Astrocyte of the hippocampus (primary cell): ENCODE results near the gene FASLG.
"Not testable (repeated sequence)": the region's sequence is repeated elsewhere in the genome, so short reads cannot be mapped to it uniquely, and the experiment has no call there.

Source experiments
- DNase-seq: peaks from one replicate; pipeline ENCODE4 v3.0.0; 2011; ENCODE audit warnings: low read depth, low spot score

The FASLG gene

DNA sequence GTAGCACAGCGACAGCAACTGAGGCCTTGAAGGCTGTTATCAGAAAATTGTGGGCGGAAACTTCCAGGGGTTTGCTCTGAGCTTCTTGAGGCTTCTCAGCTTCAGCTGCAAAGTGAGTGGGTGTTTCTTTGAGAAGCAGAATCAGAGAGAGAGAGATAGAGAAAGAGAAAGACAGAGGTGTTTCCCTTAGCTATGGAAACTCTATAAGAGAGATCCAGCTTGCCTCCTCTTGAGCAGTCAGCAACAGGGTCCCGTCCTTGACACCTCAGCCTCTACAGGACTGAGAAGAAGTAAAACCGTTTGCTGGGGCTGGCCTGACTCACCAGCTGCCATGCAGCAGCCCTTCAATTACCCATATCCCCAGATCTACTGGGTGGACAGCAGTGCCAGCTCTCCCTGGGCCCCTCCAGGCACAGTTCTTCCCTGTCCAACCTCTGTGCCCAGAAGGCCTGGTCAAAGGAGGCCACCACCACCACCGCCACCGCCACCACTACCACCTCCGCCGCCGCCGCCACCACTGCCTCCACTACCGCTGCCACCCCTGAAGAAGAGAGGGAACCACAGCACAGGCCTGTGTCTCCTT, at the start of gene FASLG:
TSS of gene FASLG (plus strand) at position 233 of the 583 bp plus-strand sequence. CDS start at position 332, 99 bp downstream.
- no peak for DNase-seq

GRCh38 chr1:172609528-172609927, 49.4 kb upstream of the FASLG start:
- DNase-seq, result peak; percentile 32

GRCh38 chr1:172612478-172612877, 46.4 kb upstream of the FASLG start:
- DNase-seq, result no peak

DNA sequence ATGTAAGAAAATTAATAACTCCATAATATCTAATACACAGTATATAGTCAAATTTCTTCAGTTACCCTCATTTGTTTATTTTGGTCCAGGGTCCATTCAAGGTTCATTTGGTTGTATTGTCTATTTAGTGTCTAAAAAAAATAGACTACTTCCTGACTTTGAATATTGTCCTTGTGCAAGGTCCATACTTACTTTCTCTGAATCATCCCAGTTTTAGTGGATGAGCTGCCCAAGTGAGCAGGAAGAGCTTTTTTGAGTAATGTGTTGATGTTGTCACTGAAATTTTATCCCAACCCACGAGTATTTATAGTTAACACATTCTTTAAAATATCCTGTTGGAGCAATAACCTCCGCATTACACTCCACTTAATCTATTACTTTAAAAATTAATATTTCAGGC, 45.6 kb upstream of the FASLG start:
- DNase-seq, result no peak

DNA sequence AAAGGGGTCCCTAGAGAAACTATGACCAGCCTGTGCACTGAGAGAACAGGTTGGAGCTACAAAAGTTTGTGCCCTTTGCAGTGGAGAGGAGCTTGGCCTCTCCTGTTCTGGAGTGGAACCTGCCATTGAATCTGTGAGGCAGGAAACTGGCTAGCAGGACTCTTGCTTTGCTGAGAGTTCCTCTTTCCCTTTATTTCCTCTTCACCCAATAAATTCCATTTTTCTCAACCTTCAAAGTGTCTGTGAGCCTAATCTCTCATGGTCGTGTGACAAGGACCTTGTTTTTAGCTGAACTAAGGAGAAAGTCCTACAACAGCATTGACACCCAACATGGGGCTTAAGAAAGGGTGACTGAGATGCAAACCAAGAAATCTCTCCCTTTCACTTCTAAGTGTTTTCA, 42.7 kb upstream of the FASLG start:
- DNase-seq, result no peak

GRCh38 chr1:172616636-172617035, 42.3 kb upstream of the FASLG start:
- DNase-seq, result no peak

DNA sequence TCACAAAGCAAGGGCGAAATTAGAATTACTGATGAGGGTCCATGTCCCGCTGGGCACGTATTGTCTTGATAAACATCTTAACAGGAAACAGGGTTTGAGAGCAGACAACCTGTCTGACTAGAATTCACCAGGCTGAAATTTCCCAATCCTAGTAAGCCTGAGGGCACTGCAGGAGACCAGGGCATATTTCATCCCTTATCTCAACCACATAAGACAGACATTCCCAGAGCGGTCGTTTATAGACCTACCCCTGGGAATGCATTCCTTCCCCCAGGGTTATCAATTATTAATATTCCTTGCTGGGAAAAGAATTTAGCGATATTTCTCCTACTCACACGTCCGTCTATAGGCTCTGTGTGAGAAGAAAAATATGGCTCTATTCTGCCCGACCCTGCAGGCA, 38.3 kb upstream of the FASLG start:
- DNase-seq, result not testable (repeated sequence)

GRCh38 chr1:172622541-172622940, 36.4 kb upstream of the FASLG start:
- DNase-seq, result no peak

DNA sequence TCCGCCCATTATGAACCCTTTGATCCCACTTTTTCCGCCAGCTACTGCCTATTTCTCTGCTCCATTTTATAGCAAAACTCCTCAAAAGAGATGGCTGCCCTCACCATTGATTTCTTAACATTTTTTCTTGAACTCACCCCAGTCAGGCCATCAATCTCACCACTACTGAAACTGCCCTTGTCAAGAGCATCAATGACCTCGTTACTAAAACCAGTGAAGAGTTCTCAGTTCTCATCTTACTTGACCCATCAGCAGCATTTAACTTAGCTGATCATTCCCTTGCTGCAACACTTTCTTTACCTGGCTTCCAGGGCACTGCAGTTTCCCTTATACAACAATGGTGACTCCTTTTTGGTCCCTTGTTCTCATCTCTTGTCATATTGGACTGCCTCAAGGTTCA, 35.2 kb upstream of the FASLG start:
- DNase-seq, result no peak

DNA sequence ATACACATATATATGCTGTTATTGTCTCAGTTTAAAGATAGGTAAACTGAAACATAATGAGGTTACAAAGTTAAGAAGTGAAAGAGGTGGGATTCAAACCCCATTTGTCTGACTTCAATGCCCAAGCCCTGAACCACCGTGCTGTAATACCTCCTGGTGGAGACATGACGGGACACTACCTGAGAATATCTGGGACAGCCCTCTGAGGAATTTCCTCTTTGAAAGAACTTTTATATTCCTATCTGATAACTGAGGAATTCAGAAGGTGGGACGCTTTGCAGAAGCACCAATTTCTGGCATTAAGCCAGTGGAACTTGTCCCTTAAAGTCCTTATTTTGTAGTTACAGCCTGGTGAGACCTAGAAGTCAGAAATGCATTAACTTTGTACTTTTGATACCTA, 32.1 kb upstream of the FASLG start:
- DNase-seq, result no peak

GRCh38 chr1:172627702-172628101, 31.2 kb upstream of the FASLG start:
- DNase-seq, result no peak

DNA sequence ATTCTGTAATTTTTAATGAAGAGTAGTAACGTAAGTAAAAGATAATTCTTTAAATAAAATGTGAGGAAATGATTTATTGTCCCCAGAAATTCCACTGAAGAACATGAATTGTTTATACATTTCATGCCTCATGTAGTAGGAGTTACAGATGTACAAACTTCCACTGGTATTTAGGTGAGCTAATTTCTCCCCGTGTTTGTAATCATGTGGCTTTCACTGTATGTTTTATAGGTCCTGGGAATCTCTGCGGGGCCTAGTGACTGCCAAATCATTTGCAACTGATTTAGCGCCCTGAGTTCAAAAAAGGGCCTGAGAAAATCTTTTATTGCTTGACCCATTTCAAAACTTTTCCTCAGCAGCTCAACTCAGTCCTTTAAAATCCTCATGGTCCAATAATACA, 30.5 kb upstream of the FASLG start:
- no peak for DNase-seq

- no peak for DNase-seq
Observed at GRCh38 chr1:172629170-172629569, 29.7 kb upstream of the FASLG start.

GRCh38 chr1:172629638-172630037, 29.3 kb upstream of the FASLG start:
- DNase-seq, result no peak

GRCh38 chr1:172630056-172630818, 28.7 kb upstream of the FASLG start:
- no peak for DNase-seq

- DNase-seq, result no peak
Observed at GRCh38 chr1:172630868-172631267, 28.0 kb upstream of the FASLG start.

GRCh38 chr1:172637522-172637921, 21.4 kb upstream of the FASLG start:
- DNase-seq, result peak; percentile 91

DNA sequence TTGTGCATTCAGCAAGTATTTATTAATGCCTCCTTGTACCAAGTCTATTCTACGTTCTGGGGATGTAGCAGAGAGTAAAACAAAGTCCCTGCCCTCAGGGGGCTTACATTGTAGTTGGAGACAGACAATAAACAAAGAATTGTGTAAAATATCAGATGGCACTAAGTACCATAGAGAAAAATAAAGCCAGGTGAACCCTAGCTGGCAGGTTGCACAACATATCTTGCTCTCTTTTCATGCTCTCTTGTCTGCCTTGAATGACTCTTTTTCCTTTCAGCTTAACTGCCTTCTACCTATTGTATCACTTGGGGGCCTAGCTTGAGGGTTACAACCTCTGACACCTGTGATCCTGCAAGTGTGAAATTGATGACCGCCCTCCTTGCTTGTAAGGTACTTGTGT, 20.7 kb upstream of the FASLG start:
- no peak for DNase-seq

DNA sequence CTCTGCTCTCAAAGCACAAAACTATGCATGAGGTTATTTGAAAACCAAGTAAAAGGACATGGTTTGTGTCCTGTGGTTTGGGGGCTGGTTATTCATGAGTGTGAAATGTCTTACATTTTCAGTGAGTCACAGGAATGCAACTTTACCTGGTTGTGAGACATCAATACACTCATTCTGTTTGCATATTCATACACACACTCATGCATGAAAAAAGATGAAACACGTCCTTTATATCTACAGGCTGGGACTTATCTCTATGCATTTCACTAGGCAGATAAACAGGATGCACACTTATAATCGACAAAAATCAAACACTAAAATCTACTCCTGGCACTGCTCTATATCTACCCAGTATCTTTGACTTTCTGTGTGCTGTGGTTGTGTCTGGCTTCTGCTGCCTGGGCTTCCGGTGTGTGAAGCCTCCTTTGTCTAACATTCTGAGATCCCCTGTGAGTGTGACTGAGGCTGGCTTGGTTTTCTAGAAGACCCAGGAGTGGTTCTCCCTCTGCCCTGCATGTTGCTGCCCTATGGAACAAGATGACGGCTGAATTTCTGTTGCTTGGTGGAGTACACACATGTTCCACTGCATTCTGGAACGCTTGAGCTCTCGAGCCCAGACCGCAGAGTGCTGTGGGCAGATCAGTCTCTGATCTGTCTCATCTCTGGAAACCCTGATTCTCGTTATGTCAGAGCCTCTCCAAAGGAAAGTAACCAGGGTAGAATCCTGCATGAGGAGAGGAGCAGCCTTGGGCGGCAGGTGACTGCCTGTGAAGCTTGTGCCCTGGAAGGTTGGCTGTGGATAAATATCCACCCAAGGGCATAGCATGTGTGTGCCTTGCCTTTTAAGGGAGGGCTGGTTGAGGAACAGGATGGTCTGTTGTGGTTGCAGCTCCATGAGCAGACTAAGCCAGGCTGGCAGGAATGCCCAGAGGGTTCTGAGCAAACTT, 19.7 kb upstream of the FASLG start:
- DNase-seq, result peak; percentile 95

DNA sequence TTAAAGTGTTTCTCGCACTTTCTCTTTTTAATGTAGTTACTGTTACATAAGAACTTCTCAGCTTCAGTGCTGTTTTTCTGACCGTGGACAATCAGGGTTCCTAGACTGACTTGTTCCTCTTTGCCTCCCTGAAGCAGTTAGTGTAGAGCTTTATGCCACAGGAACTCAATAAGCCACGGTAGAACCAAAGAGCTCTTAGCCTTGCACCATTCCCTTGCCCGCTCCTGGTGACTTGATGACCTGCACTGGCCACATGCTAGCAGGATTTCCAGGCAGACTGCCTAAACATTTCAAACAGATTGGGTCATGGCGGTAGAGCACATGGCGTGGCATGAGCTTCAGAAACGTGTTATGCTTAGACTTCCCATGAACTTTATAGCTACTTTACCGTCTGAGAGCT, 18.8 kb upstream of the FASLG start:
- DNase-seq, result peak; percentile 38

GRCh38 chr1:172641492-172641891, 17.4 kb upstream of the FASLG start:
- no peak for DNase-seq

DNA sequence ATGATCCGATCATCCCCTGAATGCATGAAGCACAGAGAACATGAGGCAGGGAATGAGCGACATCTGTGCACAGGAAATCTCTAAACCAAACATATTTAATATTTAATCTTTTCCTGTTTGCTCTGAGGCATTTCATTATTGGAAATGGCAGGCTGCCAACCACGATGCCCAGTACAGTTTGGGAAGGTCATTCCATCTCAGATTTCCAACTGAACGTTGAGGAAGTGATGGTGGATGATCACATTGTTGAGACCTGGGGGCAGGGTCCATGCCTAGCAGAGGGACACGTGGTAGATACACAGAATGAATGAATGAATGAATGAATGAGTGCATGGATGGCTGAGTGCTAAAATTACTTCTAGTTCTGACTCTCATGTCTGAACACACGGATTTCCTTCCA, 15.9 kb upstream of the FASLG start:
- no peak for DNase-seq
